ENCODE results near the gene NUP133.

NUP133 gene

GRCh38 chr1:229470406-229471043 lies 37.6 kb downstream of the NUP133 start:
- Histone ChIP-seq H3K4me3 (replicated peaks; ENCODE audit: low read depth, low read length) (no peak overlapping the region), H3K36me3 (ENCODE audit: control insufficient read depth, insufficient read depth, low read length) (peaks cover 17% of the 10 kb centered on the region), H3K27me3 (replicated peaks; ENCODE audit: control insufficient read depth, insufficient read depth, low read length) (no peaks in the 10 kb centered on the region)
- no peak for DNase-seq (ENCODE audit: extremely low read depth, insufficient read length)
- no peak for TF ChIP-seq CTCF (IDR thresholded peaks at IDR 0.05; ENCODE audit: insufficient read depth, low read length, poor library complexity, severe bottlenecking)

- H3K4me3 ChIP-seq (replicated peaks; ENCODE audit: low read depth, low read length): no peak overlapping the region
- peaks cover 11% of the 10 kb centered on the region for H3K36me3 ChIP-seq (ENCODE audit: control insufficient read depth, insufficient read depth, low read length)
- TF ChIP-seq CTCF (IDR thresholded peaks at IDR 0.05; ENCODE audit: insufficient read depth, low read length, poor library complexity, severe bottlenecking): no peak
- H3K27me3 ChIP-seq (replicated peaks; ENCODE audit: control insufficient read depth, insufficient read depth, low read length): no peaks in the 10 kb centered on the region
- no peak for DNase-seq (ENCODE audit: extremely low read depth, insufficient read length)
These were observed 41.3 kb downstream of the NUP133 start for GRCh38 chr1:229466887-229467286.

GRCh38 chr1:229464672-229465071 lies 43.5 kb downstream of the NUP133 start:
- TF ChIP-seq CTCF (IDR thresholded peaks at IDR 0.05; ENCODE audit: insufficient read depth, low read length, poor library complexity, severe bottlenecking): no peak
- H3K27me3 ChIP-seq (replicated peaks; ENCODE audit: control insufficient read depth, insufficient read depth, low read length): no peaks in the 10 kb centered on the region
- peaks cover 17% of the 10 kb centered on the region for H3K36me3 ChIP-seq (ENCODE audit: control insufficient read depth, insufficient read depth, low read length)
- no peak for DNase-seq (ENCODE audit: extremely low read depth, insufficient read length)
- H3K4me3 ChIP-seq (replicated peaks; ENCODE audit: low read depth, low read length): no peak overlapping the region

- H3K4me3 ChIP-seq (replicated peaks; ENCODE audit: low read depth, low read length): no peak overlapping the region
- no peak for DNase-seq (ENCODE audit: extremely low read depth, insufficient read length)
- no peak for TF ChIP-seq CTCF (IDR thresholded peaks at IDR 0.05; ENCODE audit: insufficient read depth, low read length, poor library complexity, severe bottlenecking)
- no peaks in the 10 kb centered on the region for H3K27me3 ChIP-seq (replicated peaks; ENCODE audit: control insufficient read depth, insufficient read depth, low read length)
- H3K36me3 ChIP-seq (ENCODE audit: control insufficient read depth, insufficient read depth, low read length): peaks cover 14% of the 10 kb centered on the region
These were observed 47.0 kb downstream of the NUP133 start for GRCh38 chr1:229461032-229461668.

GRCh38 chr1:229459815-229460214 lies 48.3 kb downstream of the NUP133 start:
- no peak for TF ChIP-seq CTCF (IDR thresholded peaks at IDR 0.05; ENCODE audit: insufficient read depth, low read length, poor library complexity, severe bottlenecking)
- Histone ChIP-seq H3K4me3 (replicated peaks; ENCODE audit: low read depth, low read length) (no peak overlapping the region), H3K36me3 (ENCODE audit: control insufficient read depth, insufficient read depth, low read length) (peaks cover 14% of the 10 kb centered on the region), H3K27me3 (replicated peaks; ENCODE audit: control insufficient read depth, insufficient read depth, low read length) (no peaks in the 10 kb centered on the region)
- no peak for DNase-seq (ENCODE audit: extremely low read depth, insufficient read length)

Measured in GM06990 (cell line).